DND-41 (cell line): ENCODE measurements around the gene STT3B.
"Not testable (repeated sequence)": the region's sequence is repeated elsewhere in the genome, so short reads cannot be mapped to it uniquely, and the experiment has no call there.

Experiments
- ATAC-seq: fragments of 200-7000 bp; cut with Tn5 transposase; 3 replicates; pipeline ENCODE4 v1.9.1; 2021; ENCODE audit warnings: low read depth; ENCODE audit not compliant: insufficient read depth
- DNase-seq: peaks from one replicate; pipeline ENCODE4 v3.0.0-alpha.2; 2020
- H2AFZ ChIP-seq: 2 replicates; pipeline ENCODE4 v1.6.0; 2012; ENCODE audit warnings: low read depth, low read length
- H3K27ac ChIP-seq: 2 replicates; pipeline ENCODE4 v1.5.1; 2012; ENCODE audit warnings: low read length, inconsistent platforms
- H3K27me3 ChIP-seq: fragments of 200-600 bp; sonication (generic); 2 replicates; pipeline ENCODE4 v1.6.0; 2012; ENCODE audit warnings: low read length, mild to moderate bottlenecking, inconsistent platforms; ENCODE audit not compliant: insufficient read depth, poor library complexity
- H3K36me3 ChIP-seq: 2 replicates; pipeline ENCODE4 v1.5.1; 2012; ENCODE audit warnings: low read length, inconsistent platforms; ENCODE audit not compliant: insufficient read depth
- H3K4me1 ChIP-seq: 2 replicates; pipeline ENCODE4 v1.5.1; 2012; ENCODE audit warnings: mild to moderate bottlenecking, low read length; ENCODE audit not compliant: insufficient read depth
- H3K4me2 ChIP-seq: 2 replicates; pipeline ENCODE4 v1.6.0; 2012; ENCODE audit warnings: mild to moderate bottlenecking, moderate library complexity, low read length, inconsistent platforms; ENCODE audit not compliant: insufficient read depth
- H3K4me3 ChIP-seq, 2 experiments: fragments of 200-600 bp in 1 of 2; shearing (Covaris generic) in 1 of 2; 2 replicates each; pipeline ENCODE4 v1.5.1; 2012 to 2016; ENCODE audit warnings: inconsistent platforms in 2 of 2, low read length in 2 of 2, mild to moderate bottlenecking in 2 of 2, low read depth in 1 of 2, moderate library complexity in 1 of 2
- H3K79me2 ChIP-seq: 2 replicates; pipeline ENCODE4 v1.6.0; 2012; ENCODE audit warnings: low read length, inconsistent platforms; ENCODE audit not compliant: insufficient read depth
- H3K9ac ChIP-seq: 2 replicates; pipeline ENCODE4 v1.6.0; 2012; ENCODE audit warnings: low read depth, mild to moderate bottlenecking, inconsistent platforms, low read length, moderate library complexity
- H3K9me3 ChIP-seq: 2 replicates; pipeline ENCODE4 v1.5.1; 2012; ENCODE audit warnings: low read length, moderate library complexity, mild to moderate bottlenecking, inconsistent platforms; ENCODE audit not compliant: insufficient read depth, severe bottlenecking
- H4K20me1 ChIP-seq: 2 replicates; pipeline ENCODE4 v1.6.0; 2012; ENCODE audit warnings: low read length; ENCODE audit not compliant: insufficient read depth
- CTCF ChIP-seq: IDR thresholded peaks from 2 replicates; pipeline ENCODE4 v1.5.1; 2012; ENCODE audit warnings: borderline replicate concordance, low read length, moderate library complexity, mild to moderate bottlenecking; ENCODE audit not compliant: poor library complexity, severe bottlenecking; ENCODE audit errors: extremely low read depth
- EZH2 ChIP-seq: IDR thresholded peaks from 3 replicates; pipeline ENCODE4 v1.6.1; 2012; ENCODE audit warnings: borderline replicate concordance, low read depth, mild to moderate bottlenecking, moderate library complexity, low read length, inconsistent platforms; ENCODE audit not compliant: severe bottlenecking

Gene STT3B

GRCh38 chr3:31596176-31596575 lies 63.5 kb downstream of the STT3B start:
- Histone ChIP-seq H3K27ac (no peak overlapping the region), H3K79me2 (peaks cover 97% of the 10 kb centered on the region), H3K27me3 (no peaks in the 10 kb centered on the region), H2AFZ (no peak overlapping the region), H4K20me1 (peaks cover 32% of the 10 kb centered on the region), H3K4me3 (no peak overlapping the region), H3K36me3 (peaks cover 94% of the 10 kb centered on the region), H3K9me3 (peaks cover 6% of the 10 kb centered on the region), H3K9ac (no peak overlapping the region), H3K4me2 (no peak overlapping the region), H3K4me1 (no peaks in the 10 kb centered on the region)
- DNase-seq (no peak), ATAC-seq (no peak)
- TF ChIP-seq EZH2 (no peak), CTCF (no peak)

- Histone ChIP-seq H3K27me3 (no peaks in the 10 kb centered on the region), H3K4me2 (no peak overlapping the region), H3K27ac (no peak overlapping the region), H3K4me1 (no peaks in the 10 kb centered on the region), H3K9ac (no peak overlapping the region), H3K36me3 (peaks cover 95% of the 10 kb centered on the region), H4K20me1 (peaks cover 7% of the 10 kb centered on the region; the same call in 1 of the 2 replicates), H2AFZ (no peak overlapping the region), H3K4me3 (no peak overlapping the region), H3K79me2 (peaks cover 96% of the 10 kb centered on the region), H3K9me3 (peaks cover 39% of the 10 kb centered on the region)
- TF ChIP-seq CTCF: no peak
- no peak for TF ChIP-seq EZH2
- DNase-seq (no peak), ATAC-seq (no peak)
Observed at GRCh38 chr3:31600431-31600830, 67.7 kb downstream of the STT3B start.

GRCh38 chr3:31605333-31605732 lies 72.6 kb downstream of the STT3B start:
- H2AFZ ChIP-seq, H4K20me1 ChIP-seq, H3K4me3 ChIP-seq, ATAC-seq, H3K4me2 ChIP-seq, DNase-seq, H3K27ac ChIP-seq, H3K9ac ChIP-seq, H3K4me1 ChIP-seq, H3K27me3 ChIP-seq: not testable (repeated sequence)
- peaks cover 98% of the 10 kb centered on the region for H3K79me2 ChIP-seq
- H3K9me3 ChIP-seq: peaks cover 51% of the 10 kb centered on the region
- H3K36me3 ChIP-seq: peaks cover 83% of the 10 kb centered on the region

DNA sequence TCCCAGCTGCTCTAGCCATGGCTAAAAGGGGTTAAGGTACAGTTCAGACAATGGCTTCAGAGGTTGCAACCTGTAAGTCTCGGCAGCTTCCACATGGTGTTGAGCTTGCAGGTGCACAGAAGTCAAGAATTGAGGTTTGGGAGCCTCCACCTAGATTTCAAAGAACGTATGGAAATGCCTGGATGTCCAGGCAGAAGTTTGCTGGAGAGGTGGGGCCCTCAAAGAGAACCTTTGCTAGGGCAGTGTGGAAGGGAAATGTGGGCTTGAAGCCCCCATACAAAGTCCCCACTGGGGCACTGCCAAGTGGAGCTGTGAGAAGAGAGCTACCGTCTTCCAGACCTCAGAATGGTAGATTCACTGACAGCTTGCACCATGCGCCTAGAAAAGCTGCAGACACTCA lies 73.7 kb downstream of the STT3B start:
- DNase-seq: peak; percentile 26
- ATAC-seq: no peak
- Histone ChIP-seq H3K27ac (no peak overlapping the region), H2AFZ (no peak overlapping the region), H3K9me3 (peaks cover 48% of the 10 kb centered on the region), H3K9ac (no peak overlapping the region), H4K20me1 (no peaks in the 10 kb centered on the region), H3K36me3 (peaks cover 83% of the 10 kb centered on the region), H3K27me3 (no peaks in the 10 kb centered on the region), H3K4me1 (no peaks in the 10 kb centered on the region), H3K4me3 (no peak overlapping the region), H3K79me2 (peaks cover 98% of the 10 kb centered on the region), H3K4me2 (no peak overlapping the region)
- TF ChIP-seq EZH2 (no peak), CTCF (no peak)
